Naive thymus-derived CD4-positive, alpha-beta T cell (primary cell): ENCODE data around the gene ZNF750. TPM values are rescaled to one million over a fixed set of nuclear protein-coding genes. Genes with fewer than 3 reads are reported as not detected.

Source experiments
- ATAC-seq: fragments of 150-1000 bp; cut with Tn5 transposase; 2 replicates; pipeline ENCODE4 v1.10.0; 2021; ENCODE audit warnings: mild to moderate bottlenecking, moderate library complexity
- CTCF ChIA-PET: fragments of 350-600 bp; sonication (Branson Sonifier 250); formaldehyde crosslinking; loops from one replicate; lab custom pipeline; 2021; ENCODE audit warnings: antibody characterized with exemption; lab: Charles Lee
- POLR2A ChIA-PET: fragments of 350-600 bp; sonication (Branson Sonifier 250); formaldehyde crosslinking; loops from one replicate; lab custom pipeline; 2021; ENCODE audit warnings: antibody characterized with exemption, inconsistent platforms; lab: Charles Lee
- DNase-seq, 9 donors: peaks; one replicate each; pipeline versions ENCODE4 v3.0.0 to v3.0.0-alpha.2; 2020 to 2022; ENCODE audit warnings: mixed read lengths in 1 of 9
- H3K27ac ChIP-seq: one replicate; pipeline ENCODE4 v1.7.0; 2013; ENCODE audit warnings: mild to moderate bottlenecking, low read depth, low read length, moderate library complexity
- H3K27me3 ChIP-seq, 2 donors: one replicate each; pipeline ENCODE4 v1.7.0; 2013; ENCODE audit warnings: low read length in 2 of 2, mild to moderate bottlenecking in 2 of 2, moderate library complexity in 2 of 2; ENCODE audit not compliant: control insufficient read depth in 2 of 2, insufficient read depth in 2 of 2
- H3K36me3 ChIP-seq, 3 experiments: 1 replicate in 2 of 3; 2 replicates in 1 of 3; pipeline ENCODE4 v1.7.0; 2013; ENCODE audit warnings: low read length in 3 of 3, mild to moderate bottlenecking in 3 of 3, moderate library complexity in 1 of 3; ENCODE audit not compliant: insufficient read depth in 3 of 3, control insufficient read depth in 2 of 3
- H3K4me1 ChIP-seq, 2 donors: one replicate each; pipeline ENCODE4 v1.7.0; 2013; ENCODE audit warnings: low read length in 2 of 2, mild to moderate bottlenecking in 2 of 2, moderate library complexity in 1 of 2; ENCODE audit not compliant: control insufficient read depth in 2 of 2, insufficient read depth in 2 of 2
- H3K4me3 ChIP-seq: 2 replicates; pipeline ENCODE4 v1.7.0; 2013; ENCODE audit warnings: mild to moderate bottlenecking, low read length
- H3K9me3 ChIP-seq, 3 experiments: 1 replicate in 2 of 3; 2 replicates in 1 of 3; pipeline ENCODE4 v1.7.0; 2013; ENCODE audit warnings: low read length in 3 of 3; ENCODE audit not compliant: control insufficient read depth in 2 of 3
- H3K27ac Mint-ChIP-seq, 9 donors: one replicate each; pipeline ENCODE4 v1.8.0; 2020 to 2022; ENCODE audit warnings: mixed read lengths in 9 of 9, mild to moderate bottlenecking in 8 of 9, moderate library complexity in 5 of 9, inconsistent platforms in 2 of 9
- H3K27me3 Mint-ChIP-seq, 5 donors: one replicate each; pipeline ENCODE4 v1.8.0; 2021 to 2022; ENCODE audit warnings: mixed read lengths in 5 of 5, mild to moderate bottlenecking in 1 of 5
- H3K36me3 Mint-ChIP-seq, 5 donors: one replicate each; pipeline ENCODE4 v1.8.0; 2020 to 2022; ENCODE audit warnings: mixed read lengths in 5 of 5, mild to moderate bottlenecking in 3 of 5, inconsistent platforms in 1 of 5
- H3K4me1 Mint-ChIP-seq, 7 donors: one replicate each; pipeline ENCODE4 v1.8.0; 2020 to 2022; ENCODE audit warnings: mixed read lengths in 7 of 7, mild to moderate bottlenecking in 3 of 7, inconsistent platforms in 1 of 7
- H3K4me3 Mint-ChIP-seq, 10 donors: one replicate each; pipeline ENCODE4 v1.8.0; 2020 to 2022; ENCODE audit warnings: mild to moderate bottlenecking in 10 of 10, mixed read lengths in 10 of 10, moderate library complexity in 6 of 10, inconsistent platforms in 2 of 10
- H3K9me3 Mint-ChIP-seq, 11 donors: one replicate each; pipeline ENCODE4 v1.8.0; 2020 to 2022; ENCODE audit warnings: mixed read lengths in 11 of 11, mild to moderate bottlenecking in 4 of 11, inconsistent platforms in 1 of 11, moderate library complexity in 1 of 11
- intact Hi-C, 2 donors: fragments of 100-400 bp; cut with micrococcal nuclease; formaldehyde crosslinking; loops; one replicate each; pipeline ENCODE4 v1.15.1; 2023
- polyA plus RNA-seq, 2 donors: library from polyadenylated mRNA; unstranded; fragments of 300-500 nt; fragmentation: Illumina TruSeq; gene quantifications; one replicate each; pipeline ENCODE4 v1.2.3, GENCODE V29; 2021
- total RNA-seq, 6 experiments: library from RNA in 5 of 6; stranded (reverse) in 5 of 6; gene quantifications; 1 replicate in 5 of 6; 2 replicates in 1 of 6; pipeline ENCODE4 v1.2.3 and lab custom pipeline; 2021 to 2026

ZNF750 gene
- total and polyA plus RNA-seq, 7 experiments from 2014 or later, result 0.13 TPM; not detected in 6

- Histone ChIP-seq H3K9me3 (no peaks in the 10 kb centered on the region), H3K27me3 (no peaks in the 10 kb centered on the region), H3K4me3 (no peak overlapping the region), H3K27ac (no peak overlapping the region), H3K36me3 (peaks cover 0 to 87% (median 0%) of the 10 kb centered on the region in 3 experiments), H3K4me1 (no peaks in the 10 kb centered on the region)
- no peaks in the 10 kb centered on the region for H3K27me3 Mint-ChIP-seq
- ChIA-PET POLR2A (no interaction called here), CTCF (no interaction called here)
- DNase-seq (no peak), ATAC-seq (no peak)
- H3K9me3 Mint-ChIP-seq, result peaks cover 0 to 1% (median 0%) of the 10 kb centered on the region in 11 donors
- H3K27ac Mint-ChIP-seq, result no peak overlapping the region
- peaks cover 2 to 43% (median 11%) of the 10 kb centered on the region in 5 donors for H3K36me3 Mint-ChIP-seq
- no peak overlapping the region for H3K4me3 Mint-ChIP-seq
- H3K4me1 Mint-ChIP-seq, result peaks cover 0 to 7% (median 0%) of the 10 kb centered on the region in 7 donors
- intact Hi-C loops, result no loop called here
Measured at GRCh38 chr17:82808921-82809905, 30.6 kb downstream of the ZNF750 start.

- CTCF ChIA-PET, result no interaction called here
- H3K4me1 ChIP-seq, result no peaks in the 10 kb centered on the region
- Mint-ChIP-seq H3K9me3 (peaks cover 0 to 1% (median 0%) of the 10 kb centered on the region in 11 donors), H3K27ac (peak overlapping the region in 1 of 9 donors; percentile 13), H3K4me1 (peaks cover 0 to 9% (median 3%) of the 10 kb centered on the region in 7 donors), H3K27me3 (no peaks in the 10 kb centered on the region), H3K4me3 (no peak overlapping the region), H3K36me3 (peaks cover 0 to 34% (median 5%) of the 10 kb centered on the region in 5 donors)
- no peak overlapping the region for H3K27ac ChIP-seq
- no peak overlapping the region for H3K4me3 ChIP-seq
- peaks cover 0 to 82% (median 0%) of the 10 kb centered on the region in 3 experiments for H3K36me3 ChIP-seq
- no peaks in the 10 kb centered on the region for H3K27me3 ChIP-seq
- POLR2A ChIA-PET, result no interaction called here
- DNase-seq, result no peak
- no peaks in the 10 kb centered on the region for H3K9me3 ChIP-seq
- ATAC-seq, result no peak
- intact Hi-C loops, result no loop called here
Measured at GRCh38 chr17:82808006-82808405, 31.8 kb downstream of the ZNF750 start.

GRCh38 chr17:82807562-82807961, 32.3 kb downstream of the ZNF750 start:
- Histone ChIP-seq H3K27ac (no peak overlapping the region), H3K36me3 (peaks cover 0 to 80% (median 0%) of the 10 kb centered on the region in 3 experiments), H3K9me3 (no peaks in the 10 kb centered on the region), H3K4me1 (no peaks in the 10 kb centered on the region), H3K4me3 (no peak overlapping the region), H3K27me3 (no peaks in the 10 kb centered on the region)
- ChIA-PET POLR2A (no interaction called here), CTCF (no interaction called here)
- no peaks in the 10 kb centered on the region for H3K27me3 Mint-ChIP-seq
- no peak overlapping the region for H3K27ac Mint-ChIP-seq
- ATAC-seq (no peak), DNase-seq (no peak)
- H3K4me3 Mint-ChIP-seq, result no peak overlapping the region
- peaks cover 0 to 11% (median 4%) of the 10 kb centered on the region in 7 donors for H3K4me1 Mint-ChIP-seq
- intact Hi-C loops, result no loop called here
- H3K36me3 Mint-ChIP-seq, result peaks cover 0 to 34% (median 5%) of the 10 kb centered on the region in 5 donors
- peaks cover 0 to 1% (median 0%) of the 10 kb centered on the region in 11 donors for H3K9me3 Mint-ChIP-seq

- Mint-ChIP-seq H3K9me3 (peaks cover 0 to 1% (median 0%) of the 10 kb centered on the region in 11 donors), H3K4me1 (peaks cover 0 to 13% (median 4%) of the 10 kb centered on the region in 7 donors), H3K36me3 (peaks cover 0 to 37% (median 5%) of the 10 kb centered on the region in 5 donors), H3K4me3 (no peak overlapping the region), H3K27me3 (no peaks in the 10 kb centered on the region), H3K27ac (no peak overlapping the region)
- DNase-seq (no peak), ATAC-seq (no peak)
- Histone ChIP-seq H3K27me3 (no peaks in the 10 kb centered on the region), H3K27ac (no peak overlapping the region), H3K4me1 (no peaks in the 10 kb centered on the region), H3K9me3 (no peaks in the 10 kb centered on the region), H3K36me3 (peaks cover 0 to 76% (median 0%) of the 10 kb centered on the region in 3 experiments), H3K4me3 (no peak overlapping the region)
- POLR2A ChIA-PET, result no interaction called here
- intact Hi-C loops, result no loop called here
- CTCF ChIA-PET, result no interaction called here
Measured at GRCh38 chr17:82807101-82807500, 32.7 kb downstream of the ZNF750 start.

- DNase-seq (no peak), ATAC-seq (no peak)
- H3K4me1 Mint-ChIP-seq, result peaks cover 0 to 13% (median 4%) of the 10 kb centered on the region in 7 donors
- POLR2A ChIA-PET, result no interaction called here
- peak overlapping the region in 1 of 9 donors; percentile 3 for H3K27ac Mint-ChIP-seq
- CTCF ChIA-PET, result no interaction called here
- H3K4me3 Mint-ChIP-seq, result no peak overlapping the region
- Histone ChIP-seq H3K4me3 (no peak overlapping the region), H3K36me3 (peaks cover 0 to 71% (median 0%) of the 10 kb centered on the region in 3 experiments), H3K9me3 (no peaks in the 10 kb centered on the region), H3K27ac (no peak overlapping the region), H3K27me3 (no peaks in the 10 kb centered on the region), H3K4me1 (no peaks in the 10 kb centered on the region)
- H3K9me3 Mint-ChIP-seq, result peaks cover 0 to 1% (median 0%) of the 10 kb centered on the region in 11 donors
- peaks cover 3 to 37% (median 5%) of the 10 kb centered on the region in 5 donors for H3K36me3 Mint-ChIP-seq
- H3K27me3 Mint-ChIP-seq, result no peaks in the 10 kb centered on the region
- intact Hi-C loops, result no loop called here
Measured at GRCh38 chr17:82806645-82807044, 33.2 kb downstream of the ZNF750 start.

- Histone ChIP-seq H3K27me3 (no peaks in the 10 kb centered on the region), H3K27ac (no peak overlapping the region), H3K36me3 (peaks cover 0 to 63% (median 0%) of the 10 kb centered on the region in 3 experiments), H3K4me3 (no peak overlapping the region), H3K4me1 (no peaks in the 10 kb centered on the region), H3K9me3 (no peaks in the 10 kb centered on the region)
- Mint-ChIP-seq H3K4me3 (no peak overlapping the region), H3K27me3 (no peaks in the 10 kb centered on the region), H3K36me3 (peaks cover 7 to 39% (median 10%) of the 10 kb centered on the region in 5 donors), H3K4me1 (peaks cover 4 to 19% (median 10%) of the 10 kb centered on the region in 7 donors), H3K9me3 (peaks cover 0 to 4% (median 0%) of the 10 kb centered on the region in 11 donors), H3K27ac (no peak overlapping the region)
- ChIA-PET POLR2A (no interaction called here), CTCF (no interaction called here)
- no peak for DNase-seq
- intact Hi-C loops, result no loop called here
- no peak for ATAC-seq
Measured at GRCh38 chr17:82805823-82806222, 34.0 kb downstream of the ZNF750 start.
